ENCODE measurements around the gene CACYBP.
A peak's percentile ranks its signal among the peaks of the same experiment; 100 is the strongest.

CACYBP gene

GRCh38 chr1:174999936-175000696 is at the start of gene CACYBP:
TSS of gene CACYBP (plus strand) at chr1:174999947. CDS start at chr1:175000181, 234 bp downstream.
- peak in 28 of 51 donors; percentile 25 to 76 (median 60) for DNase-seq

- DNase-seq, result no peak
These were observed 46.3 kb upstream of the CACYBP start for GRCh38 chr1:174953285-174954072.

- peak in 2 of 51 donors; percentile 9 to 28 for DNase-seq
These were observed 45.7 kb upstream of the CACYBP start for GRCh38 chr1:174954073-174954460.

DNA sequence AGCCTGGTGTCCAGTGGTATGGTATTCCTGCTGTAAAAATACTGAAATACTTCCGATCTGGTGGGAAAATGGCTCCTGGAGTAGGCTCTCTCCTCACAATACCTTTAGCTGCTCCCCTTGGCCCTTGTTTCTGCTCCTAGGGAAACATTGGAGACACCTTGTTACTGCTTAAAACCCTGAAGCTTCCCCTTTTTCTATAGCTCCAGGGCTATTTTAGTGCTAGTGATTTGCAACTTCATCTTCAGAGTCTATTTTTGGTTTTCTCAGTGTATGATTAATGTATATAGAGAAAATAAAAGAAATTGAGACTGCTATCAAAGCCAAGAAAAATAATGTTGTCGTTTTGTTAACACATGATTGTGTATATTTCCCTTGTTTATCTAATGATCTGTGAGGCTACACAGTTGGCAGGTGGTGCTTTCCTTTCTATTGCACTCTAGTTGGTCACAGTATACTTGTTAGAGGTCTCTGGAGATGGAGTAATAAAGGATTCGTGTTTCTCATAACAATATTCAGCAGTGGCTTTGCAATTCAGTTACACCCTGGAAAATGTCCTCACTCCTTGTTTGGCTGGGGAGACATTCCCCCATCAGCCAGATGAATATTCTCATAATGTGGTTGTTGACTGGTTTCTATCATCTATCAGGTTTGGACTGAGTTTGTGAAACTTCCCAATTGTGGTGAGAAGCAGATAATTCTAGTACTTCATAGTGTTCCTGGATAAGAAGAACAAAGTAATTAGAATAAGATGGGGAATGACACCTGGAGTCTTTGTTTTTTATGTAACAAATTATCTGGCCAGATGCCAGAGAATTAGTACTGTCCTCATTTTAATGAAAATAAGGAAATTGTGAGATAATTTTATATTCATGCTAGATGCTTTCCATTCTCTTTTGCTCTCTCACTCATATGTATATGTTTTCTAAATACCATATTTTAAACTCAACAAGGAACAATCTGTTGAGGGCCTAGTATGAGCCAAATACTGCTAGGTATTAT is 44.8 kb upstream of the CACYBP start:
- DNase-seq, result peak in 1 of 51 donors; percentile 27

DNA sequence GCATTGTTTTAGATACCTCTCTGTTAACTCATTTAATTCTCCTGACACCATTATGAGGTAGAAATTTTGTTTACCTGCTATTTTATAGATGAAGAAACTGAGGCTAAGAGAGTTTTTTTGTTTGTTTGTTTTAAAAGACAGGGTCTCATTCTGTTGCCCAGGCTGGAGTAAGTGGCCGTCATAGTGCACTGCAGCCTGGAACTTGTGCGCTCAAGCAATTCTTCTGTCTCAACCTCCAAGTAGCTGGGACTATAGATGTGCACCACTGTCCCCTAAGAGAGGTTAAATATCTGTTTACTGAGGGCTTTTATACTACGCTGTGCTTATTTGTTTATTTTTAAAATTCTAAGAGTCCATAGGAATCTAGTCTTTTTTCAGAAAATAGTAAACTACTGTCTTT is 43.7 kb upstream of the CACYBP start:
- no peak for DNase-seq

GRCh38 chr1:174956976-174957375 is 42.8 kb upstream of the CACYBP start:
- no peak for DNase-seq

DNA sequence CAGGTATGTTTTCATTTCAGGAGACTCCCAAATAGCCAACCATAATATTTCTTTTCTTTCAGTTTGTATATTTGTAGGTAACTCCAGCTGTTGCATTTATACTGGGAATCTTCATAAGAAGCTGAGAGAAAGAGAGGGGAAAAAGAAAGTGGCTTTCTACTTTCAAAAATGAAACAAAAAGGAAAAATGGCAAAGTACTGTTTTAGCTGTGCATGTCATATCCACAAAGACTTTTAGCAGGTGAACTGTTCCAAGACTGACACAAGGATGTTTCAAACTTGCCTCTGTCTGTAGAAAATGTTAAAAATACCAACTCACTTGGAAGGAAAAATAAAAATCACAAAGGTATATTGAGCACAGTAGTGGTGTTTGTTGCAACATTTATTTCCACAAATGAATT is 41.9 kb upstream of the CACYBP start:
- DNase-seq, result no peak

- no peak for DNase-seq
These were observed 41.4 kb upstream of the CACYBP start for GRCh38 chr1:174958396-174958795.

GRCh38 chr1:174960362-174960761 is 39.4 kb upstream of the CACYBP start:
- no peak for DNase-seq

- no peak for DNase-seq
These were observed 36.1 kb upstream of the CACYBP start for GRCh38 chr1:174963529-174964125.

GRCh38 chr1:174964261-174964971 is 35.3 kb upstream of the CACYBP start:
- peak in 2 of 51 donors; percentile 12 to 26 for DNase-seq

GRCh38 chr1:174964972-174965361 is 34.8 kb upstream of the CACYBP start:
- peak in 1 of 51 donors; percentile 59 for DNase-seq

DNA sequence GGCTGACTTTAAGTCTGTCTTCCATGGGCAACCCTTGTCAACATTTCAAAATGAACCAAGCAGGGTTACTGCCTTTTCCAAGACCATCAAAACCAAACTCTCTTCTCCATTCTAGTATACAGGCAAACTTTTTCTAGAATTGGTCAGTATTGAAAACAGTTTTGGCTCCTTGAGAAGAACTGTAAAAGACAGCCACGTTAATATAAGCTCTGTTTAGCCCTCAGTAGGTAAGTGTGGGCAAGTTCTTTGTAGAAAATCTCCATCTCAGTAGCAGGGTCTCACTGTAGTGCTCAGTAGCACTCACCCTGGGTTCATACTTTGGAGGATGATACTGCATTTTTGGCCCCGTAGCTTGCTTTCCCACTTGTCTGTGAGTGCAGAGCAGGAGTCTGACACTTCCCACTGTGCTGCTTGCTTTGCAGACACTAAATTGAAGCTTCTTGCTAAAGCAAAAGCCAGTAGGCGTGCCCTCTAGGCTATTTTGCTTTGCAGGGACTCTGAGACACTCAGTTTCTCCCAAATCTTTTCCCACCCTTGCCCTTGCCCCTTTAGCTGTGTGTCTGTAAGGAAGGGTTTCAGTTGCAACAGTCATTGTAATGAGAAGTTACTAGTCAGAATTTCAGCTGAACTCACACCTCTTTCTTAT is 34.3 kb upstream of the CACYBP start:
- DNase-seq, result peak in 14 of 51 donors; percentile 10 to 76 (median 21)

GRCh38 chr1:174966008-174966572 is 33.7 kb upstream of the CACYBP start:
- no peak for DNase-seq

DNA sequence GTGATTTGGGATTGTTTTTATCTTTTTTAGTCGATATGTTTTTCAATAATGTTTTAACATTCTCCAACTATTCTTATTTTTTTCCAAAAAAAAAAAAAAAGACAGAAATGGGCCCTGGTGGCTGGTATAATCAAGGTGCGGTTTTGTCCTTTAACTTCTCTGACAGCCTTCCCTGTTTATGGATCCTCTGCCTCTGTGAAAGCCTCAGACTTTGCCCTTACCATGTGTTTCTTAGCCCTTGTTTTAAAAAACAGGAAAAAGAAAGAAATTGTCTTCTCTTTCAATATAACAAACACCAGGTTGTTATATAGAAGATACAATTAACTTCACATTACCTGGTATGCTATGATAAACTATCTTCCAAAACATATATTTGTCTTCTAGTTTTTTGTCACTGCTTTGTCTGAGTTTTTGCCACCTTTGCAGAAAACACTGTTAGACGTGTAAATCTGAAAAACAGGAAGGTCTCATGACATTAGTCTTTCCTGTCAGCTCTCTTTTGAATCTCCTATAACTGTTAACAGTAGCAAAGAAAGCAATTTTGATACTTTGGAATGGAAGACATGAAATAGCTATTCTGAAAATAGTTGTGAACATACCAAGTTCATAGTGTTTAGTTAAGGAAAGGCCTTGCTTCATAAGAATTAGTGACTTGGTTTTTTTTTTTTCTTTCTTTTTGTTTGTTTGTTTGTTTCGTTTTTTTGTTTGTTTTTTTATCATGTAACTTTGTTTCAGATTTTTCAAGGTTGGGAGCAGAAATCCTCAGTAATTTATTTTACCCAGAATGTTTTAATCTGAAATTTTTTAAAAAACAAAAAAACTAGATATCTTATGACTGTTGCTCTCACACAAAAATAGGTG is 31.7 kb upstream of the CACYBP start:
- no peak for DNase-seq

DNA sequence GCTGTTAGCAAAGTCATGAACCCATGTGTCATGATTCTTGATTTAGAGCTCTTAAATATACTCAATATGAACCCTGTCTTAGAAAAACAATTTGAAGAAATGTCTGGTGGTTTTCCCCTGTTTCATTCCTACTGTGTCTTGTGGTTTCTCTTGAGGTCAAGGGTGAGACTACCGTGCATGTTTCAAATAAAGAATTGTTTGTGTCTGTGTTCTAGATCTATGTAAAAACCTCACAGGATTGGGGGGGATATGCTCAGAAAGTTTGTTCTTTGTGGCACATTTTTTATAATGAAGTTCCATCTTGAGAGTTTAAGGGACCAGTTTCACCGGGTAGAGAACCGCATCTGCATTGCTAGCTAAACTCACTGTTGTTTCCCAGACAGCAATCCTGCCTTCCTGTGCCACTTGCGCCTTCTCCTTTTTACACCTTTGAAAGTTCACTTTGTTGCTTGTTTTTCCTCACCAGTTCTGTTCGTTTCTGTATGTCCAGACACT is 30.9 kb upstream of the CACYBP start:
- no peak for DNase-seq

DNA sequence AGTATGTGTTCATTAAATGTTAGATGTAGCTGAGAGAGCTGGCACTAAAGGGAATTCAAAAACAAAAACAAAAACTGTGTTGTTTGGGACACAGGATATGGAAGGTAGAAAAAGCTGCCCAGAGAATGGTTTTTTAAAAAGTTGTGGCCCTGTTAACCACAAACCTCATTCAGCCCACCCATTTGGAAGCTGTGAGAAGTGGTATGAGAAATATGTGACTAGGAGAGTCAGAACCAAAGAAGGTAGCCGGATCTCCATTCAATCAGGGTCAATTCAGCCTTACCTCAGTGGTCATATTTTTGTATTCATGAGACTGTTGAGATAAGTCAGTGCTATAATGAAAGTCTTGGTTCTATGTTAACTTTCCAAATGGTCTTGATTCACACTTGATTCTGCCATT is 29.8 kb upstream of the CACYBP start:
- no peak for DNase-seq

DNA sequence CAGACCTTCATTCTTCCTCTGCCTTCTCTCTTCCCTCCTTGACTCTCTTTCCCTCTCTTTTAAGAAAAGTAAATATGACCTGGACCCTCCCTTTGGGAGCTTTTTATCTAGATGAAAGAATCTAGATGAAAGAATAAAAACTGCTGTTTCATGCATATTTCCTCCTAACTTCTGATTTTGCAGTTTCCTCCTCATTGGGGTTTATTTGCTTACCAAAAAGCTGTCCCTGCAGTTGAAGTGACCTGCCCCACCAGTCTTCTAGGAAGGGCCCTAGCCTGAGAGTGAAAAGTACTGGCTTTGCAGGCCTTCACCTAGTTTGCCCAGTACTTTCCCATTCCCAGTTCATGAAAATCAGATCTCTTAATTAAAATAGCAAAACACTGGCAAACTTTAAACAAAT is 28.3 kb upstream of the CACYBP start:
- no peak for DNase-seq
